Measurements from ENCODE around the gene AMPD2. TPM values are rescaled to one million over a fixed set of nuclear protein-coding genes. Genes with fewer than 3 reads are reported as not detected.

The AMPD2 gene
- total and polyA plus RNA-seq, 2 donors from 2014 or later = 21.1 to 55.3 TPM

- DNase-seq (peak in 1 of 5 donors; percentile 66), FAIRE-seq (no peak)
- Histone ChIP-seq H3K36me3 (ENCODE audit: control insufficient read depth in 2 of 3, insufficient read depth in 3 of 3, low read length in 3 of 3) (peaks cover 2 to 39% (median 17%) of the 10 kb centered on the region in 3 donors), H3K27ac (ENCODE audit: low read depth in 2 of 2, low read length in 2 of 2) (no peak overlapping the region), H3K9ac (ENCODE audit: low read length in 3 of 3) (no peak overlapping the region), H3K4me3 (ENCODE audit: low read length in 3 of 3) (no peak overlapping the region), H3K4me1 (ENCODE audit: control insufficient read depth in 2 of 3, insufficient read depth in 2 of 3, low read depth in 1 of 3, low read length in 3 of 3) (peaks cover 0 to 2% (median 0%) of the 10 kb centered on the region in 3 donors), H3K9me3 (ENCODE audit: control insufficient read depth in 2 of 3, insufficient read depth in 1 of 3, low read length in 3 of 3) (no peaks in the 10 kb centered on the region), H3K27me3 (ENCODE audit: control insufficient read depth, insufficient read depth, low read length) (no peaks in the 10 kb centered on the region)
- no peak for TF ChIP-seq CTCF (IDR thresholded peaks at IDR 0.05; ENCODE audit: borderline replicate concordance, extremely low read depth, insufficient read depth)
- intact Hi-C loops (cut with DNase I) = loop anchor here (10.0 kb wide), 1 partner anchor 94 kb away; the partner anchor contains the start of gene GPR61
Observed at GRCh38 chr1:109628540-109629321, 9.1 kb downstream of the AMPD2 start.

GRCh38 chr1:109629372-109630030 lies 9.9 kb downstream of the AMPD2 start:
- FAIRE-seq = no peak
- intact Hi-C loops (cut with DNase I) = loop anchor here (10.0 kb wide), 1 partner anchor 95 kb away; the partner anchor contains the start of gene GPR61
- Histone ChIP-seq H3K4me3 (ENCODE audit: low read length in 3 of 3) (no peak overlapping the region), H3K27me3 (ENCODE audit: control insufficient read depth, insufficient read depth, low read length) (no peaks in the 10 kb centered on the region), H3K9ac (ENCODE audit: low read length in 3 of 3) (no peak overlapping the region), H3K9me3 (ENCODE audit: control insufficient read depth in 2 of 3, insufficient read depth in 1 of 3, low read length in 3 of 3) (no peaks in the 10 kb centered on the region), H3K4me1 (ENCODE audit: control insufficient read depth in 2 of 3, insufficient read depth in 2 of 3, low read depth in 1 of 3, low read length in 3 of 3) (peaks cover 0 to 1% (median 0%) of the 10 kb centered on the region in 3 donors), H3K36me3 (ENCODE audit: control insufficient read depth in 2 of 3, insufficient read depth in 3 of 3, low read length in 3 of 3) (peaks cover 2 to 39% (median 17%) of the 10 kb centered on the region in 3 donors), H3K27ac (ENCODE audit: low read depth in 2 of 2, low read length in 2 of 2) (no peak overlapping the region)
- no peak for TF ChIP-seq CTCF (IDR thresholded peaks at IDR 0.05; ENCODE audit: borderline replicate concordance, extremely low read depth, insufficient read depth)
- no peak for DNase-seq

GRCh38 chr1:109630081-109630897 lies 10.7 kb downstream of the AMPD2 start:
- Histone ChIP-seq H3K27ac (ENCODE audit: low read depth in 2 of 2, low read length in 2 of 2) (no peak overlapping the region), H3K4me3 (ENCODE audit: low read length in 3 of 3) (no peak overlapping the region), H3K9ac (ENCODE audit: low read length in 3 of 3) (no peak overlapping the region), H3K4me1 (ENCODE audit: control insufficient read depth in 2 of 3, insufficient read depth in 2 of 3, low read depth in 1 of 3, low read length in 3 of 3) (peaks cover 0 to 4% (median 0%) of the 10 kb centered on the region in 3 donors), H3K9me3 (ENCODE audit: control insufficient read depth in 2 of 3, insufficient read depth in 1 of 3, low read length in 3 of 3) (no peaks in the 10 kb centered on the region), H3K36me3 (ENCODE audit: control insufficient read depth in 2 of 3, insufficient read depth in 3 of 3, low read length in 3 of 3) (peaks cover 2 to 39% (median 17%) of the 10 kb centered on the region in 3 donors), H3K27me3 (ENCODE audit: control insufficient read depth, insufficient read depth, low read length) (no peaks in the 10 kb centered on the region)
- FAIRE-seq (no peak), DNase-seq (peak in 1 of 5 donors; percentile 76)
- peak; percentile 40 for TF ChIP-seq CTCF (IDR thresholded peaks at IDR 0.05; ENCODE audit: borderline replicate concordance, extremely low read depth, insufficient read depth)
- intact Hi-C loops (cut with DNase I) = no loop called here
